Brain microvascular endothelial cell (primary cell): Measurements from ENCODE around the gene TTC33.
"Not testable (repeated sequence)": the region's sequence is repeated elsewhere in the genome, so short reads cannot be mapped to it uniquely, and the experiment has no call there.

Experiments used
- DNase-seq: peaks from one replicate; pipeline ENCODE4 v3.0.0-alpha.2; 2020
- H3K27ac ChIP-seq: fragments of 250-450 bp; sonication (Bioruptor Pico); 2 replicates; pipeline ENCODE4 v1.5.1; 2020; ENCODE audit warnings: mild to moderate bottlenecking, moderate library complexity
- H3K27me3 ChIP-seq: fragments of 250-450 bp; sonication (Bioruptor Pico); replicated peaks from 2 replicates; pipeline ENCODE4 v1.5.1; 2020; ENCODE audit warnings: mild to moderate bottlenecking
- H3K36me3 ChIP-seq: fragments of 250-450 bp; sonication (Bioruptor Pico); replicated peaks from 2 replicates; pipeline ENCODE4 v1.5.1; 2020; ENCODE audit warnings: mild to moderate bottlenecking
- H3K4me3 ChIP-seq: 2 replicates; pipeline ENCODE4 v1.5.1; 2011; ENCODE audit warnings: low read depth, mild to moderate bottlenecking, control low read depth, low read length, moderate library complexity
- in situ Hi-C: cut with HindIII; loops from 2 replicates; pipeline ENCODE4 v1.10.0; 2017; ENCODE audit warnings: low sequenced_read_pairs, low pct_ligation_motif_present
- TF ChIP-seq, protein P1 (sequence below): IDR thresholded peaks from 2 replicates; pipeline ENCODE4 v1.5.1; 2011; ENCODE audit warnings: low read depth, mild to moderate bottlenecking, moderate library complexity, low read length, control low read depth, inconsistent platforms; ENCODE audit errors: missing control alignments

The TTC33 gene

GRCh38 chr5:40665635-40666298 is 90.0 kb downstream of the TTC33 start:
- in situ Hi-C loops, result no loop called here
- DNase-seq, result no peak
- Histone ChIP-seq H3K27me3 (no peaks in the 10 kb centered on the region), H3K36me3 (no peaks in the 10 kb centered on the region), H3K4me3 (no peak overlapping the region), H3K27ac (no peak overlapping the region)
- TF ChIP-seq, protein P1, sequence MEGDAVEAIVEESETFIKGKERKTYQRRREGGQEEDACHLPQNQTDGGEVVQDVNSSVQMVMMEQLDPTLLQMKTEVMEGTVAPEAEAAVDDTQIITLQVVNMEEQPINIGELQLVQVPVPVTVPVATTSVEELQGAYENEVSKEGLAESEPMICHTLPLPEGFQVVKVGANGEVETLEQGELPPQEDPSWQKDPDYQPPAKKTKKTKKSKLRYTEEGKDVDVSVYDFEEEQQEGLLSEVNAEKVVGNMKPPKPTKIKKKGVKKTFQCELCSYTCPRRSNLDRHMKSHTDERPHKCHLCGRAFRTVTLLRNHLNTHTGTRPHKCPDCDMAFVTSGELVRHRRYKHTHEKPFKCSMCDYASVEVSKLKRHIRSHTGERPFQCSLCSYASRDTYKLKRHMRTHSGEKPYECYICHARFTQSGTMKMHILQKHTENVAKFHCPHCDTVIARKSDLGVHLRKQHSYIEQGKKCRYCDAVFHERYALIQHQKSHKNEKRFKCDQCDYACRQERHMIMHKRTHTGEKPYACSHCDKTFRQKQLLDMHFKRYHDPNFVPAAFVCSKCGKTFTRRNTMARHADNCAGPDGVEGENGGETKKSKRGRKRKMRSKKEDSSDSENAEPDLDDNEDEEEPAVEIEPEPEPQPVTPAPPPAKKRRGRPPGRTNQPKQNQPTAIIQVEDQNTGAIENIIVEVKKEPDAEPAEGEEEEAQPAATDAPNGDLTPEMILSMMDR, result no peak

DNA sequence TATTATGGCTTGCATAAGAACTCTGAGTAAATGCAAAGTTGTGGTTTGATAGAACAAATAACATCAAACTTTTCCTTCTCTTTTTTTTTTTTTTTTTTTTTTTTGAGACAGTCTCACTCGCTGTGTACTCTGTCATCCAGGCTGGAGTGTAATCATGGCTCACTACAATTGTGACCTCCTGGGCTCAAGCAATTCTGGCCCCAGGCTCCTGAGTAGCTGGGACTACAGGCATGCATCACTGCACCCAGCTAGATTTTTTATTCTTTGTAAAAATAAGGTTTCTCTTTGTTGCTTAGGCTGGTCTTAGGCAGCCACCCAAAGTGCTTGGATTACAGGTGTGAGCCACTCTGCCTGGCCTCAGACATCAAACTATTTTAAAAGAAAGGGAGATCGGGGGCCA is 95.0 kb downstream of the TTC33 start:
- in situ Hi-C loops, result no loop called here
- TF ChIP-seq, protein P1, result no peak
- Histone ChIP-seq H3K27ac (no peak overlapping the region), H3K27me3 (no peaks in the 10 kb centered on the region), H3K36me3 (no peaks in the 10 kb centered on the region), H3K4me3 (no peak overlapping the region)
- no peak for DNase-seq

GRCh38 chr5:40656766-40657165 is 99.0 kb downstream of the TTC33 start:
- TF ChIP-seq, protein P1, result no peak
- in situ Hi-C loops, result no loop called here
- H3K36me3 ChIP-seq, result no peaks in the 10 kb centered on the region
- H3K27me3 ChIP-seq, result no peaks in the 10 kb centered on the region
- no peak for DNase-seq
- H3K4me3 ChIP-seq, result no peak overlapping the region
- no peak overlapping the region for H3K27ac ChIP-seq

DNA sequence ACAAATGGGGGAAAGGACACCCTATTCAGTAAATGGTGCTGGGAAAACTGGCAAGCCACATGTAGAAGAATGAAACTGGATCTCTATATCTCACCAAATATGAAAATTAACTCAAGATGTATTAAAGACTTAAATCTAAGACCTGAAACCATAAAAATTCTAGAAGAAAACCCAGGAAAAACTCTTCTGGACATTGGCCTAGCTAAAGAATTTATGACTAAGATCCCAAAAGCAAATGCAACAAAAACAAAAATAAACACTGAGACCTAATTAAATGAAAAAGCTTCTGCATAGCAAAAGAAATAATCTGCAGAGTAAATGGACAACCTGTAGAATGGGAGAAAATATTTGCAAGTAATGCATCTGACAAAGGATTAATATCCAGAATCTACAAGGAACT is 99.7 kb downstream of the TTC33 start:
- in situ Hi-C loops, DNase-seq, H3K4me3 ChIP-seq, H3K36me3 ChIP-seq, H3K27ac ChIP-seq, H3K27me3 ChIP-seq: not testable (repeated sequence)

DNA sequence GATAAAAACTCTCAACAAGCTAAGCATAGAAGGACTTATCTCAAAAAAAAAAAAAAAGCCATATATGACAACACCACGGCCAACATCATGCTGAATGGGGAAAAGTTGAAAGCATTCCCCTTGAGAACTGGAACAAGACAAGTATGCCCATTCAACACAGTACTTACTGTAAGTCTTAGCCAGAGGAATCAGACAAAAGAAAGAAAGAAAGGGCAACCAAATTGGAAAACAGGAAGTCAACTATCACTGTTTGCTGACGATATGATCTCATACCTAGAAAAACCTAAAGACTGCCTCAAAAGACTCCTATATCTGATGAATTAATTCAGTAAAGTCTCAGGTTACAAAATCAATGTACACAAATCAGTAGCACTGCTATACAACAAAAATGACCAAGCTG is 100.6 kb downstream of the TTC33 start:
- Histone ChIP-seq H3K27ac (no peak overlapping the region), H3K27me3 (no peaks in the 10 kb centered on the region), H3K36me3 (no peaks in the 10 kb centered on the region), H3K4me3 (no peak overlapping the region)
- in situ Hi-C loops, result no loop called here
- TF ChIP-seq, protein P1, result no peak
- no peak for DNase-seq

- H3K27ac ChIP-seq, result no peak overlapping the region
- DNase-seq, result no peak
- H3K4me3 ChIP-seq, result no peak overlapping the region
- no peaks in the 10 kb centered on the region for H3K36me3 ChIP-seq
- TF ChIP-seq, protein P1, result no peak
- in situ Hi-C loops, result no loop called here
- no peaks in the 10 kb centered on the region for H3K27me3 ChIP-seq
These were observed 101.3 kb downstream of the TTC33 start for GRCh38 chr5:40654377-40654991.
